Calu3 (cell line): Measurements from ENCODE around the gene TP53I11. TPM values are rescaled to one million over a fixed set of nuclear protein-coding genes. Genes with fewer than 3 reads are reported as not detected.
A peak's percentile ranks its signal among the peaks of the same experiment; 100 is the strongest.

Source experiments
- BruUV-seq: library from RNA; stranded (reverse); fragments of 400-500 nt; replicated peaks from 2 replicates; lab custom pipeline; 2021; lab: Mats Ljungman, UMichigan
- CTCF ChIA-PET: fragments of 300-600 bp; sonication (Branson Sonifier 250); formaldehyde crosslinking; loops from one replicate; lab custom pipeline; 2022; ENCODE audit warnings: antibody characterized with exemption; lab: Charles Lee
- DNase-seq: peaks from one replicate; pipeline ENCODE4 v3.0.0; 2022
- H3K27ac Mint-ChIP-seq: one replicate; pipeline ENCODE4 v1.8.0; 2022; ENCODE audit warnings: mixed read lengths; ENCODE audit not compliant: unreplicated experiment
- H3K27me3 Mint-ChIP-seq: one replicate; pipeline ENCODE4 v1.8.0; 2022; ENCODE audit warnings: mixed read lengths; ENCODE audit not compliant: unreplicated experiment
- H3K36me3 Mint-ChIP-seq: one replicate; pipeline ENCODE4 v1.8.0; 2022; ENCODE audit warnings: mild to moderate bottlenecking, moderate library complexity, mixed read lengths; ENCODE audit not compliant: insufficient read depth, unreplicated experiment
- H3K4me1 Mint-ChIP-seq: one replicate; pipeline ENCODE4 v1.8.0; 2022; ENCODE audit warnings: mild to moderate bottlenecking, low read depth, mixed read lengths; ENCODE audit not compliant: unreplicated experiment
- H3K4me3 Mint-ChIP-seq: one replicate; pipeline ENCODE4 v1.8.0; 2022; ENCODE audit warnings: mild to moderate bottlenecking, low read depth, moderate library complexity, mixed read lengths; ENCODE audit not compliant: unreplicated experiment
- H3K9me3 Mint-ChIP-seq: one replicate; pipeline ENCODE4 v1.8.0; 2022; ENCODE audit warnings: low read depth, mixed read lengths; ENCODE audit not compliant: unreplicated experiment
- intact Hi-C: fragments of 100-400 bp; cut with micrococcal nuclease; formaldehyde crosslinking; loops from one replicate; pipeline ENCODE4 v1.10.0; 2022; ENCODE audit not compliant: unreplicated experiment
- total RNA-seq: library from RNA; stranded (reverse); gene quantifications from 2 replicates; pipeline ENCODE4 v1.2.3, GENCODE V29; 2022
- TF ChIP-seq, protein P1 (sequence below): fragments of 200-600 bp; IDR thresholded peaks from one replicate; pipeline ENCODE4 v1.8.0; 2022; ENCODE audit warnings: antibody characterized with exemption; ENCODE audit not compliant: unreplicated experiment

Gene TP53I11
- total RNA-seq, 1 experiment from 2014 or later: 27.8 TPM

DNA sequence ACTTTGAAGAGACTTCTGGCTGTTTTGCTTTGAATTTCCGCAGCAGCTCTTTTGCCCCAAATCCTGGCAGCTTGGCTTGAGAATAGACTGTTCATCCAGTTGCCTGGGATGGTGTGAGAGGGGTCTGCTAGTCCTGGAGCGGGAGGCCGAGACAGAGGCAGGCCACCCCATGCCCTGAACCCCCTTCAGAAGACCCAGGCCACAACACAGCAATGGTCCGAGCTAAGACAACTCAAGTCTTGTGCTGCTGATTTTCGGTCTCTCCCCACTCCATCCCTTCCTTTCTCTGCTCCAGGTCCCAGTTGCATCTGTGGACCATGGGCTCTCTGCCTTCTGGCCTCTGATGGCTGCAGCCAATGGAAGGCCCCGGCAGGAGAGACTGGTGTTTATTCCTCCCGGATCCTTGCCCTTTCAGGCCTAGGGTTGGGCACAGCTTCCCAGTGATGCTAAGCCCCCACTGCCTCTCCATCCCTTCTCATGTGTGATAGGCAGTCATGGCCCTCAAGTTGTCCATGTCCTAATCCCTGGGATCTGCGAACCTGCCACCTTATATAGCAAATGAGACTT, 31.9 kb upstream of the TP53I11 start:
- TF ChIP-seq, protein P1, sequence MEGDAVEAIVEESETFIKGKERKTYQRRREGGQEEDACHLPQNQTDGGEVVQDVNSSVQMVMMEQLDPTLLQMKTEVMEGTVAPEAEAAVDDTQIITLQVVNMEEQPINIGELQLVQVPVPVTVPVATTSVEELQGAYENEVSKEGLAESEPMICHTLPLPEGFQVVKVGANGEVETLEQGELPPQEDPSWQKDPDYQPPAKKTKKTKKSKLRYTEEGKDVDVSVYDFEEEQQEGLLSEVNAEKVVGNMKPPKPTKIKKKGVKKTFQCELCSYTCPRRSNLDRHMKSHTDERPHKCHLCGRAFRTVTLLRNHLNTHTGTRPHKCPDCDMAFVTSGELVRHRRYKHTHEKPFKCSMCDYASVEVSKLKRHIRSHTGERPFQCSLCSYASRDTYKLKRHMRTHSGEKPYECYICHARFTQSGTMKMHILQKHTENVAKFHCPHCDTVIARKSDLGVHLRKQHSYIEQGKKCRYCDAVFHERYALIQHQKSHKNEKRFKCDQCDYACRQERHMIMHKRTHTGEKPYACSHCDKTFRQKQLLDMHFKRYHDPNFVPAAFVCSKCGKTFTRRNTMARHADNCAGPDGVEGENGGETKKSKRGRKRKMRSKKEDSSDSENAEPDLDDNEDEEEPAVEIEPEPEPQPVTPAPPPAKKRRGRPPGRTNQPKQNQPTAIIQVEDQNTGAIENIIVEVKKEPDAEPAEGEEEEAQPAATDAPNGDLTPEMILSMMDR: no peak

DNA sequence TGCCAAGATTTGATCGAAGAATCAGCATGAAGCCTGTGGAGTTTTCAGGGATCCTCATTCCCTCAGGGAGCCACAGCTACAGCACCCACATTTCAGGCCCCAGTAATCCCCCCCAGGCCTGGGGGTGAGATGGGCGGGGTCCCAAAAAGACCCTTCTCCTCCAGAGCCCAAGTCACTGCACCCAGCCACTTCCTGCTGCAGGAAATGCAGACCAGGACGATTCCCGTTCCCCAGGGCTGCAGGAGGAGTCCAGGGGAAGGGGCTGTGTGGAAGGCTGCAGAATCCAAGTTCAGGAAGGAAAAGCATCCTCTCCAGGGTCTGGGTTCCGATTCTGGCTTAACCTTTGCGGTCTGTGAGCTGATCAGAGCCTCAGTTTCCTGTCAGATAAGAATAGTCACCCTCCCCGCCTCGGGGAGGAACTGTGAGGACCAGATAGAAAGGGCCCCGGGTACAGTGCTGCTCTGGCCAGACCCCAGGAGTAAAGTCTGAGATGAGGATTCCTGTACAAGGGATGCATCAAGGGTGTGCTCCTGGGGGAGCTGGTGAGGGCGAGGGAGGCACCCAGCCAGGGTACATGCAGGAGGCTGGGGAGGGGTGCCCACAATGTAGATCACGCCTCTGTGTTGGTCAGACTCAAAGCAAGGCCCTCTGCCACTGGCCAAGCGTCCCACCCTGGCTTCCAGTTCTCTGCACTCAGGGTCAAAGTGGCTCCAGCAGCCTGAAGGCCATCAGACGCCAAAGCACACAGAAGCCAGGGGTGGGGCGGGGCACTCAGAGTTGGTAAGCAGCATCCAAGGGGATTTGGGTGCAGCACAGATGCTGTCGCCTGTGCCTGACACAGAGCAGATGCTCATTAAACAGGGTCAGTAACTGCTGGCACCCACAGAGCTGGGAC, 30.1 kb upstream of the TP53I11 start:
- no TSS peak for BruUV-seq
- Mint-ChIP-seq H3K27ac (no peak overlapping the region), H3K27me3 (peaks cover 9% of the 10 kb centered on the region), H3K4me3 (no peak overlapping the region), H3K4me1 (no peaks in the 10 kb centered on the region), H3K36me3 (peaks cover 16% of the 10 kb centered on the region), H3K9me3 (no peaks in the 10 kb centered on the region)
- TF ChIP-seq, protein P1: no peak
- CTCF ChIA-PET: no interaction called here
- no peak for DNase-seq
- intact Hi-C loops: no loop called here

More for the DNA sequence above, 31.9 kb upstream of the TP53I11 start:
- H3K9me3 Mint-ChIP-seq: no peaks in the 10 kb centered on the region
- CTCF ChIA-PET: interaction anchor here (0.6 kb wide), 1 partner anchor 64 kb away, joined by 5 read pairs; no protein-coding TSS in a partner anchor
- no peaks in the 10 kb centered on the region for H3K4me1 Mint-ChIP-seq
- no TSS peak for BruUV-seq
- H3K36me3 Mint-ChIP-seq: peaks cover 16% of the 10 kb centered on the region
- peaks cover 21% of the 10 kb centered on the region for H3K27me3 Mint-ChIP-seq
- no peak overlapping the region for H3K27ac Mint-ChIP-seq
- no peak overlapping the region for H3K4me3 Mint-ChIP-seq
- intact Hi-C loops: no loop called here
- no peak for DNase-seq

DNA sequence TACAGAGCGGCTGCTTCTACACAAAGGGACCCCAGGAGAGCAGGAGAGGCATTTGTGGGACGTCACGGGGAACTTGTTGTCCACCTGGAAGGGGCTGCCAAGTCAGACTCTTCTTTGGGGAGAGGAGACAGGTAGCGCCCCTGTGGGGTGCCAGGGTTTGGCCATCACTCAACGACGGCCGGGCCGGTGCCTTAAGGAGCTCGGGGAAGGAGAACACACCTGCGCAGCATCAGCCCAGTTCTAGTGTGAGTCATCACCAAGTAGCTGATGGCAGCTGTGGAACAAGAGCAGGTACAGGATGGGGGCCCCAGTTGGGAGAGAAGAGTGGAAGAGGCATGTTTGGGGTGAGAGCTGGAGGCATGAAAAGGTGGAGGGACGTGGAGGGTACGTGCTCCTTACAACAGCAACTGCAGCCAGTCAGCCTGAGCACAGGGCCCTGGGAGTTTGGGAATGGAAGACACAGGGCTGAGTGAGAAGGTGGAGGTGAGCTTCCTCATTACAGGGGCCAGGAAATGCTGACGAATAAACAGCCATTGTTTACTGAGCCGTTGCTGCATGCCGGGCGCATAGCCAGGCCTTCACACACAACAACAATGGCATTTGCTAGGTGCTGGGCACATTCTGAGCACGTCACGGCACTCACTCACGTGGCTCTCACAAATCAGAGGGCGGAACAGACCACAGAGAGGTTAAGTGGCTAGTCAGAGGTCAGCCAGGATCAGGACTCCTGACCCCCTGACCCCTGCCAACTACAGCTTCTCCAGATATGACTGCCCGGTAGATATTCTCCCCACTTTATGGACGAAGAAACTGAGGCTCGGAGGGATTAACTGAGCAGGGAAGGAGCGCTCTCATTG, 29.1 kb upstream of the TP53I11 start:
- H3K9me3 Mint-ChIP-seq: no peaks in the 10 kb centered on the region
- no peaks in the 10 kb centered on the region for H3K4me1 Mint-ChIP-seq
- H3K27me3 Mint-ChIP-seq: no peaks in the 10 kb centered on the region
- peak; percentile 87 for DNase-seq
- no TSS peak for BruUV-seq
- no peak overlapping the region for H3K4me3 Mint-ChIP-seq
- H3K27ac Mint-ChIP-seq: no peak overlapping the region
- TF ChIP-seq, protein P1: no peak
- CTCF ChIA-PET: interaction anchor here (1.0 to 1.7 kb wide), 11 partner anchors 11 to 125 kb away, joined by 3 to 14 read pairs (median 3); no protein-coding TSS in a partner anchor
- peaks cover 16% of the 10 kb centered on the region for H3K36me3 Mint-ChIP-seq
- intact Hi-C loops: no loop called here

DNA sequence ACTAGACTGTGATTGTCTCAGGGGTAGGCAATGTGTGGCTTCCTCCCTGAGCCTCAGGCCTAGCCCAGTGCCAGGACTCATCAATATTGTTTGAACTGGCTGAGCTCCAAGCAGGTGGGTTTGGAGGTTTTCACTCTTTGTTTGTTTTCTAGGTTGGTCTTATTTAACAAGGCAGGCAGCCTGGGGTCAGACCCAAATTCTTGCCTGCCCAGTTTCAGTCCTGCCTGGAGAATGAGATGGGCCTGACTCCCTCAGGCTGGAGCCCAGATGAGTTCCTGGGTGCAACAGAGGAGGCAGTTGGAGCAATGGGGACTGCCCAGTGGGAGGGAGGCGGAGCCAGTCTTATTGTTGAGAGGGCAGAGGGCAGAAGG, 28.3 kb upstream of the TP53I11 start:
- Mint-ChIP-seq H3K27ac (no peak overlapping the region), H3K4me1 (no peaks in the 10 kb centered on the region), H3K36me3 (peaks cover 16% of the 10 kb centered on the region), H3K27me3 (no peaks in the 10 kb centered on the region), H3K9me3 (no peaks in the 10 kb centered on the region), H3K4me3 (no peak overlapping the region)
- TF ChIP-seq, protein P1: no peak
- BruUV-seq: no TSS peak
- CTCF ChIA-PET: interaction anchor here (0.8 to 1.7 kb wide), 10 partner anchors 10 to 117 kb away, joined by 3 to 14 read pairs (median 4); no protein-coding TSS in a partner anchor
- peak; percentile 84 for DNase-seq
- intact Hi-C loops: no loop called here
